ENCODE data around the gene ABHD11.
"Not testable (repeated sequence)": the region's sequence is repeated elsewhere in the genome, so short reads cannot be mapped to it uniquely, and the experiment has no call there.

Gene ABHD11

DNA sequence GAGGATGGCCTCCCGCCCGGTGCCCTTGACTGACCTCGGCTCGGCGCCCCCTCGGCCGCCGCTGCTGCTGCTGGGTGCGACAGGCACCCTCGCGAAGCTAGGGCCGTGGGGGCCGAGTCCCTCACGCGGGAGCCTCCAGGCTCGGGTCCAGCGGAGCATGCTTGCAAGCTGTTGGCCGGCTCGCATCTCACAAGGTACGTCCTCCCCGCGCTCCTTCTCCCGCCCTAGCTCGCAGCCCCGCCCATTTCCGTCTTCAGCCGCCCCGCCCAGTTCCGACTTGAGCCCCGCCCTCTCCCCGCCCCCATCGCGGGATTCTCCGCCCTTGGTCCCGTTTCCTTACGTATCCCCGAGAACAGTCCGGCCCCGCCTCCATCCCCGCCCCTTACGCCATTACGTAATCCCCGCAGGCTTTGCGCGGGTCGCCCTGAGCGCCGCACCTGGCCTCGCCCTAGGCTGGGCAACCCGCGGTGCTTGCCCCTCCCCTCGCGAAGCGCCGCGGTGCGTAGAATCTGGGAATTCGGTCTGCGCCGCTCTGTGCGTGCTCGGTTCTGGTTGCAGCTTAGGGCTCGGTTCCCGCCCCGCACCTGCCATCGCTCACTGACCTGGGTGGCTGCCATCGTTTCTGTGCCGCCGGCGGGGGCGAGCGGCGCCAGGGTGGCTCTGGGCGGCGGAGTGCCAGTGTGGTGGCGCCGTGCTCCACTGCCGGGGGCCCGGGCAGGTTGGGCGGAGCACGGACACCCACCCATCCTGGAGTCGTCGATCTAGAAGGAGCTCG, at the start of gene ABHD11:
Gene ABHD11 (minus strand): TSS at position 191 of the 775 bp plus-strand sequence. CDS start 32 bp downstream, at position 159.
- peak; percentile 99 to 100 for DNase-seq

DNA sequence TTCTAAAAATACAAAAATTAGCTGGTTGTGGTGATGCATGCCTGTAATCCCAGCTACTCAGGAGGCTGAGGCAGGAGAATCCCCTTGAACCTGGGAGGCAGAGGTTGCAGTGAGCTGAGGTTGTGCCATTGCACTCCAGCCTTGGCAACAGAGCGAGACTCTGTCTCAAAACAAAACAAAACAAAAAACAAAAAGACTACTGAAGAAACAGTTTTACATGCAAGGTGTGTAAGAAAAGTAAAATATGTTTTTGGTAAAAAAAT, 49.1 kb upstream of the ABHD11 start:
- not testable (repeated sequence) for DNase-seq

DNA sequence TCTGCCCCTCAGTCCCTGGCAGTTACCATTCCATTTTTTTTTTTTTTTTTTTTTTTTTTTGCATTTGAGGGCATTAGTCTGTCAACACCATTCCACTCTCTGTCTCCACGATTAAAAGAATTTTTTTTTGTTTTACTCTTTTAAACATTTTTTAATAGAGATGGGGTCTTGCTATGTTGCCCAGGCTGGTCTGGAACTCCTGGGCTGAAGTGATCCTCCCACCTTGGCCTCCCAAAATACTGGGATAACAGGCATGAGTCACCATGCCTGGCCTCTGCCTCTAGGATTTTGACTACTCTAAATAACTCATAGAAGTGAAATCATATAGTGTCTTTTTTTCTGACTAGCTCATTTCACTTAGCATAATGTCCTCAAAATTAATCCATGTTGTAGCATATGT, 48.0 kb upstream of the ABHD11 start:
- DNase-seq = no peak

GRCh38 chr7:73779517-73779916, 40.9 kb upstream of the ABHD11 start:
- no peak for DNase-seq

GRCh38 chr7:73778801-73779389, 40.3 kb upstream of the ABHD11 start:
- no peak for DNase-seq

DNA sequence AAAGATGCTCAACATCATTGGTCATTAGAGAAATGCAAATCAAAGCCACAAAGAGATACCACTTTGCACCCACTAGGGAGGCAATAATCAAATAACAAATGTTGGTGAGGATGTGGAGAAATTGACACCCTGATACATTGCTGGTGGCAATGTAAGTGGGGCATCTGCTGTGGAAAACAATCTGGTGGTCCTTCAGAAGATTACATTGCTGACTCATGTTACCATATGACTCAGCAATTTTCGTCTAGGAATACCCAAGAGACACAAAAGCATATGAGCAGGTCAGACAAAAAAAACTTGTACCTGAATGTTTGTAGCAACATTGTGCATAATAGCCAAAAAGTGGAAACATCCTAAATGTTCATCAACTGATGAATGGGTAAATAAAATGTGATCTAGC, 36.3 kb upstream of the ABHD11 start:
- no peak for DNase-seq

DNA sequence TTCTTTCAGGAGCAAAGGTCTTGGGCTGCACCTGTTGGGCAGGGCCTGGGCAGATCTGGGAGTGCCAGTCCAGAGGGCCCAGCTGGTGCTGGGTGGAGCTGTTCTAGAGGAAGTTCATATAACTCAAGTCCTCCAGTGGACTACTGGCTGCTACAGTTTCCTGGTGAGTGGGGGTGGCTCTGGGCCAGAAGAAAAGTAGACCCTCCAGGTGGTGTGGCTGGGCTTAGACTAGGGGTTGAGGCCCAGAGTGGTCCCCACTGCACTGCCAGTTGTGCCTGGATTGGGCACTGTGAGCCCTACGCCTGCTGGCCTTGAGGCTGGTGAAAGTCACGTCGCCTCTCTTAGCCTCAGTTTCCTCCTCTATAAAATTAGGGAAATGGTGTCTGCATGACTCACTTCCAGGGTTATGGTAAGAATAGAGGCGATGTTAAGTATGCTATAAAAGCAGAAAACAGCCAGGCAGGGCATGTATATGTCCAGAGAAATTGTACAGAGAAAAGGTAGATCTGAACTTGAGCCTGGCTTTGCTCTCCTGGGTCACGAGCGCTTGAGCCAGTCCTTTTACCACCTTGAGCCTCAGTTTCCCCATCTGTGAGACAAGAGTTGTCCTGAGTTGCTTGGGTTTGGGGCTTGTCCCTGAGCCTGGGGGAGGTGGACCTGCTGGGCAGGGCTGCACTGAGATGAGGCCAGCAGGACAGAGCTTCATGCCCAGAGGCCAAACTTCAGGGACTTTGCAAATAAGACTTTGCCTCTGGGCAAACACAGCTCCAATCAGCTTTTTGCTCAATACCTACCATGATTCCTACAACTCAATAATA, 35.3 kb upstream of the ABHD11 start:
- no peak for DNase-seq

GRCh38 chr7:73770860-73771670, 32.5 kb upstream of the ABHD11 start:
- no peak for DNase-seq

- DNase-seq = peak in 1 of 2 donors; percentile 41
These were observed 31.6 kb upstream of the ABHD11 start, which contains the start of gene CLDN3 for GRCh38 chr7:73770002-73770859. CLDN3 (minus strand) TSS chr7:73770270; CDS start chr7:73770049, 221 bp downstream.

GRCh38 chr7:73769481-73770001, 30.9 kb upstream of the ABHD11 start:
- no peak for DNase-seq

DNA sequence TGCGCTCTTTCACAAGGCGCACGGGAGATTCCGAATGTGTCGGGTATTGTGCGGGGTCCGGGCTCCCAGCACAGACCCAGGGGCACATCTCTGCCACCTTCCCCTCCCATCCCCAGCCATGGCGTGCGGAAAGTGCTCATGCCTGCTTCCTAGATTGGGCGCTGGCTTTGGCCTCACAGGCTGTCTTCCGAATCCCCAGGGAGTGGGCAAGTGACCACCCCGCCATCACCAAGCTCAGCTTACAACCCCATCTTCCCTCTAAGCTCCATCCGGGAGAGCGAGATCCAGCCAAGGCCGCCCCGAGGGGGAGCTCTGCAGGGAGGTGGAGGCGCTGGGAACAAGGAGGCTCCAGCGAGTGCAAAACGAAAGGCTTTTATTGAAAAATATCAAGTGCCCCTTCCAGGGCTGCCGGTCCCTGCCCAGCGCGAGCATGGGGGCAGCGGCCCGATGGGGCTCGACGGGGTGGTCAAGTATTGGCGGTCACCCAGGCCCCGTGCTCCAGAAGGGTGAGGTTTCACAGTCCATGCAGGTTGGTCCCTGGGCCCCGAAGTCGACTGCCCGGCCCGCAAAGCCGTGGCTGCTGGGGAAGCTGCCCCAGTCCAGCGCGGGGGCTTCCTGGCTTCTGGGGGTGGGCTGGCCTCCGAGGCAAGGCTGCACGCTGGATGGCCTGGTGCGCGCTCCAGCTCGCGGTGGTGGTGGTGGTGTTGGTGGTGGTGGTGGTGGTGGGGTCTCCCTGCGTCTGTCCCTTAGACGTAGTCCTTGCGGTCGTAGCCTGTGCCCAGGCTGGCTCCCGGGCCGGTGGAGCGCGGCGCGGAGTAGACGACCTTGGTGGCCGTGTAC, 30.3 kb upstream of the ABHD11 start:
- DNase-seq = no peak

DNA sequence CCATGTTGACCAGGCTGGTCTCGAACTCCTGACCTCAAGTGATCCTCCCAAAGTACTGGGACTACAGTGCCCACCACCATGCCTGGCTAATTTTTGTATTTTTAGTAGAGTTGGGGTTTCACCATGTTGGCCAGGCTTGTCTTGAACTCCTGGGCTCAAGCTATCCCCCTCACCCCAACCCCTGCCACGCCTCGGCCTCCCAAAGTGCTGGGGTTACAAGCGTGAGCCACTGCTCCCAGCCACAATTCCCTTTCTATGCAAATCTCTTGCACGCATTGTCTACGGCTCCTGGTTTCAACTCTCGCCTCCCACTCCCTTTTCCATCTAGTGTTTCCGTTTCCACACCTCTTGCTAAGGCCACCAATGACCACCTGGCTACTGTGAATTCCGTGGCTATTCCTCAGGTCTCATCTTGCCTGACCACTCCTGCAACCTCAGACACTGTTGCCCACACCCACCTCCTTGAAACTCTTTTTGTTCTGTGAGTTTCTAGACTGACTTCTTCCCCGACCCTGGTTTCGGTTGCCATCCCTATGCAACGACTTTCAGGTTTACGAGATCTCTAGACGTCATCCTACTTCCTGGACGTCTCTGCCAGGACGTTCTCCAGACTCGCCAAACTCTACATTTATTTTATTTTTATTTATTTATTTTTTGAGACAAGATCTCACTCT, 28.1 kb upstream of the ABHD11 start:
- no peak for DNase-seq

GRCh38 chr7:73762659-73762999, 24.0 kb upstream of the ABHD11 start:
- DNase-seq = no peak

DNA sequence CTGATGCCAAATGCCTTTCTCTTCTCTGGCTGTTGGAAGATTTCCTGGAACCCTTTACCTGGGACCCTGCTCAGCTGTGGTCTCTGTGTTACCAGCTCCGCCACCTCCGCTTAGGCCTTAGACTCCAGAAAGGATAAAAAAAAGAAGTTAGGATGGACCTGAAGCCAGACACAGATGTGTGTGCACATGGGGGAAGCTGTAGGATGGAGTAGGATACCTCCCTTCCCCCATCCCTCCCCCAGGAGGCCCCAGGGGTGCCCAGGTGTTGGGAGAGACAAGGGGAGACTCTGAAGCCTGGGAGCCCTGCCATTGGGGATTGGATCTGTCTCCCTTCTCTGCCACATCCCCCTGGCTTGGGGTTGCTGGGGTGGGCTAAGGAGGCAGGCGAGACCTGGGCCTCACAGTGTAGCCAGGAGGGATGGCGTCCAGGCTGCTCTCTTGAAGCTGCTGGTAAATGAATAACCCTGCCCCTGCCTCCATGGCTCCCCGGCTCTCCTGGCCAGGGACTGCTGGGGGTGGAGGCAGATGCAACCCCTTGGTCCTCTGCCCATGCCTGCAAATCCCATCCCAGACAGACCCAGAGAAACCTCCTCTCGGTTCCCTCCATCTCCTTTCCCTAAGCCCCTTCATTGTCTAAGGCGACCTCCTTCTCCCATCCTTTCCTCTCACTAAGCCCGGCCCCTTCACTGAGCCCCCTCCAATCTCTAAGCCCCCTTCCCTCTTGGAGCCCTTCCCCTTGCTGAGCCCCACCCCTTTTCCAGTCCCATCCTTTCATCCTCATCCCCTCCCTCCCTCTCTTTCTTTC, 23.5 kb upstream of the ABHD11 start:
- no peak for DNase-seq

GRCh38 chr7:73758581-73759138, 20.1 kb upstream of the ABHD11 start:
- no peak for DNase-seq

DNA sequence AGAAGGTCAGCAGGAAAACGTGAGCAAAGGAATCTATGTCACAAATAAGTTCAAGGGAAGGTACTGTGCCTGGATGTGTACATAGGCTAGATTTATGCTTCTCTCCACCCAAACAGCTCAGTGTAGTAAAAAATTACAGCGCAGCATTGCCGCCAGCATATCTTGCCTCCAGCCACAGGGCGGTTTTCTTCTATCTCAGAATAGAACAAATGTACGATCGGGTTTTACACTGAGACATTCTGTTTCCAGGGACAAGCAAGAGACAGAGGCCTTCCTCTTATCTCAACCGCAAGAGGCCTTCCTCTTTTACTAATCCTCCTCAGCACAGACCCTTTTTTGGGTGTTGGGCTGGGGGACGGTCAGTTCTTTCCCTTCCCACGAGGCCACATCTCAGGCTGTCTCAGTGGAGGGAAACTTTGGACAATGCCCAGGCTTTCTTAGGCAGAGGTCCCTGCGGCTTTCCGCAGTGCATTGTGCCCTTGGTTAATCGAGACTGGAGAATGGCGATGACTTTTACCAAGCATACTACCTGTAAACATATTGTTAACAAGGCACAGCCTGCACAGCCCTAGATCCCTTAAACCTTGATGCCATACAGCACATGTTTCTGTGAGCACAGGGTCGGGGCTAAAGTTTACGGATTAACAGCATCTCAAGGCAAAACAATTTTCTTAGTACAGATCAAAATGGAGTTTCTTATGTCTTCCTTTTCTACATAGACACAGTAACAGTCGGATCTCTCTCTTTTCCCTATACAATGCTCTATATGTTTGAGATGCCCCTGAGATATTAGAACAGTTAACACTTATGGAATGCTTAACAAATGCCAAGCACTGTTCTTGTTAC, 11.6 kb upstream of the ABHD11 start:
- no peak for DNase-seq

DNA sequence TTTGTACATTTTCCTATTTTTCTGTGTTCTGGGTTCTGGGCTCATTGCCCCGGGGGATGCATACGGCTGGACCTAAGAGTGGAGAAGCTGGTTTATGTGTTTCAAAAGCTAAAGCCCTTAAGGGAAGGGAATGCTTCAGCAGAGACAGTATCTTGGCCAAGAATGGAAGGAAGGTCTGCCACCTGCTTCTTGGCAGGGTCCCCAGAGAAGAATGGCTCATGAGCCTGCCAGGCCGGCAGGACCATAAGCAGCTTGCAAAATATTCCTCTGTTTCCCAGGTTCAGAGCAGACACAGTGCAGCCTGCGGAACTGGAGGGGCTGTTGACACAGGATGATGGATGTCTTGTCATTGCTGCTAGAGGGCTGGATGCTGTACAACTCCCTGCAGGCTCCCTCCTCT, 7.8 kb upstream of the ABHD11 start:
- DNase-seq = no peak

Measured in stimulated activated CD4-positive, alpha-beta T cell treated with anti-CD3 and anti-CD28 coated beads, Interleukin-2, amount 100 ng/mL, for 24 hours (primary cell).